ENCODE results near the gene CTDSPL2. TPM values are rescaled to one million over a fixed set of nuclear protein-coding genes. Genes with fewer than 3 reads are reported as not detected.
"Not testable (repeated sequence)": the region's sequence is repeated elsewhere in the genome, so short reads cannot be mapped to it uniquely, and the experiment has no call there.

Gene CTDSPL2
- total and polyA plus RNA-seq, 2 experiments from 2014 or later, result 23.4 to 46.6 TPM

GRCh38 chr15:44536302-44536961, 109.0 kb downstream of the CTDSPL2 start:
- DNase-seq (ENCODE audit: low read depth in 1 of 2, low spot score in 1 of 2), result peak in 1 of 2 donors; percentile 92
- H3K9me3 ChIP-seq (ENCODE audit: low read depth), result no peaks in the 10 kb centered on the region

GRCh38 chr15:44536962-44537734, 109.7 kb downstream of the CTDSPL2 start, which contains the start of gene EIF3J:
EIF3J (plus strand) TSS chr15:44537147; CDS start chr15:44537195, 48 bp downstream.
- no peak for TF ChIP-seq CTCF (IDR thresholded peaks at IDR 0.05; ENCODE audit: low read depth, low read length)
- Histone ChIP-seq H3K36me3 (peaks cover 3% of the 10 kb centered on the region), H3K27me3 (no peaks in the 10 kb centered on the region), H3K4me3 (peak within 1 kb of the TSS; percentile 61), H3K9me3 (ENCODE audit: low read depth) (no peaks in the 10 kb centered on the region), H3K27ac (peak within 1 kb of the TSS; percentile 93), H3K4me1 (ENCODE audit: low read depth) (peaks cover 10% of the 10 kb centered on the region)
- DNase-seq (ENCODE audit: low read depth in 1 of 2, low spot score in 1 of 2), result peak; percentile 96 to 99

More at GRCh38 chr15:44536302-44536961, 109.0 kb downstream of the CTDSPL2 start:
- H3K36me3 ChIP-seq, result peaks cover 3% of the 10 kb centered on the region
- TF ChIP-seq CTCF (IDR thresholded peaks at IDR 0.05; ENCODE audit: low read depth, low read length), result peak; percentile 48
- no peaks in the 10 kb centered on the region for H3K27me3 ChIP-seq
- H3K4me1 ChIP-seq (ENCODE audit: low read depth), result peaks cover 10% of the 10 kb centered on the region
- peak overlapping the region; percentile 93 for H3K27ac ChIP-seq
- peak overlapping the region; percentile 61 for H3K4me3 ChIP-seq

GRCh38 chr15:44537735-44538240, 110.4 kb downstream of the CTDSPL2 start:
- Histone ChIP-seq H3K27me3 (no peaks in the 10 kb centered on the region), H3K27ac (peak overlapping the region; percentile 93), H3K36me3 (peaks cover 3% of the 10 kb centered on the region), H3K4me3 (peak overlapping the region; percentile 61), H3K4me1 (ENCODE audit: low read depth) (peaks cover 15% of the 10 kb centered on the region), H3K9me3 (ENCODE audit: low read depth) (no peaks in the 10 kb centered on the region)
- no peak for TF ChIP-seq CTCF (IDR thresholded peaks at IDR 0.05; ENCODE audit: low read depth, low read length)
- DNase-seq (ENCODE audit: low read depth in 1 of 2, low spot score in 1 of 2), result no peak

- DNase-seq (ENCODE audit: low read depth in 1 of 2, low spot score in 1 of 2), result peak in 1 of 2 donors; percentile 88
- H3K4me3 ChIP-seq, result no peak overlapping the region
- peaks cover 23% of the 10 kb centered on the region for H3K4me1 ChIP-seq (ENCODE audit: low read depth)
- H3K36me3 ChIP-seq, result peaks cover 3% of the 10 kb centered on the region
- TF ChIP-seq CTCF (IDR thresholded peaks at IDR 0.05; ENCODE audit: low read depth, low read length), result no peak
- no peaks in the 10 kb centered on the region for H3K9me3 ChIP-seq (ENCODE audit: low read depth)
- no peaks in the 10 kb centered on the region for H3K27me3 ChIP-seq
- no peak overlapping the region for H3K27ac ChIP-seq
Measured at GRCh38 chr15:44541282-44541958, 114.0 kb downstream of the CTDSPL2 start.

- peak overlapping the region; percentile 45 for H3K27ac ChIP-seq
- no peak for TF ChIP-seq CTCF (IDR thresholded peaks at IDR 0.05; ENCODE audit: low read depth, low read length)
Measured at GRCh38 chr15:44542596-44542995, 115.2 kb downstream of the CTDSPL2 start.

GRCh38 chr15:44544745-44545144, 117.3 kb downstream of the CTDSPL2 start:
- H3K4me3 ChIP-seq; H3K9me3 ChIP-seq (ENCODE audit: low read depth); H3K27me3 ChIP-seq; H3K27ac ChIP-seq; H3K36me3 ChIP-seq; DNase-seq (ENCODE audit: low read depth in 1 of 2, low spot score in 1 of 2): not testable (repeated sequence)
- peaks cover 13% of the 10 kb centered on the region for H3K4me1 ChIP-seq (ENCODE audit: low read depth)

More at GRCh38 chr15:44542596-44542995, 115.2 kb downstream of the CTDSPL2 start:
- Histone ChIP-seq H3K9me3 (ENCODE audit: low read depth) (no peaks in the 10 kb centered on the region), H3K36me3 (peaks cover 3% of the 10 kb centered on the region), H3K4me3 (no peak overlapping the region), H3K27me3 (no peaks in the 10 kb centered on the region), H3K4me1 (ENCODE audit: low read depth) (peaks cover 23% of the 10 kb centered on the region)
- DNase-seq (ENCODE audit: low read depth in 1 of 2, low spot score in 1 of 2), result no peak
